GM12874 (cell line): ENCODE measurements around the gene FHIT.

Experiments used
- TF ChIP-seq, protein P1 (sequence below): IDR thresholded peaks from 2 replicates; pipeline ENCODE4 v1.5.1; 2011; ENCODE audit warnings: low read depth, mild to moderate bottlenecking, control low read depth, low read length, moderate library complexity; ENCODE audit not compliant: insufficient read depth

The FHIT gene

DNA sequence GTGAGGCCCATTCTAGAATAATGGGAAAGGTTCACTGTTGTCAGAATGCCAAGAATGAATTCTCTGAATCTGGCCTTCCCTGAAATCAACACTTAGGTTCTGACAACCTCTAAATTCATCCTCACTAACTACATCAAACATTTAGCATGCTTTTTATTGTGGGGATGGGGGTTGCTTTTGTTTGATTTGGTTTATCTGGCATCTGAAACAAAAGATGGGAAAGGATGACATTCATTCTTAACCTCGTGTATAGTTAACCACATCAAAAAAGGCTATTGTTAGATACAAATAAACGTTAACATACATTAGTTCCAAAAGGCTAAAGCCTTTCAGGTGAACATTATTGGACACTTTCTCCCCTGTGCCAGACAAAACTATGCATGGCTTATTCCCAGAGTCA lies 357.3 kb downstream of the FHIT start:
- TF ChIP-seq, protein P1, sequence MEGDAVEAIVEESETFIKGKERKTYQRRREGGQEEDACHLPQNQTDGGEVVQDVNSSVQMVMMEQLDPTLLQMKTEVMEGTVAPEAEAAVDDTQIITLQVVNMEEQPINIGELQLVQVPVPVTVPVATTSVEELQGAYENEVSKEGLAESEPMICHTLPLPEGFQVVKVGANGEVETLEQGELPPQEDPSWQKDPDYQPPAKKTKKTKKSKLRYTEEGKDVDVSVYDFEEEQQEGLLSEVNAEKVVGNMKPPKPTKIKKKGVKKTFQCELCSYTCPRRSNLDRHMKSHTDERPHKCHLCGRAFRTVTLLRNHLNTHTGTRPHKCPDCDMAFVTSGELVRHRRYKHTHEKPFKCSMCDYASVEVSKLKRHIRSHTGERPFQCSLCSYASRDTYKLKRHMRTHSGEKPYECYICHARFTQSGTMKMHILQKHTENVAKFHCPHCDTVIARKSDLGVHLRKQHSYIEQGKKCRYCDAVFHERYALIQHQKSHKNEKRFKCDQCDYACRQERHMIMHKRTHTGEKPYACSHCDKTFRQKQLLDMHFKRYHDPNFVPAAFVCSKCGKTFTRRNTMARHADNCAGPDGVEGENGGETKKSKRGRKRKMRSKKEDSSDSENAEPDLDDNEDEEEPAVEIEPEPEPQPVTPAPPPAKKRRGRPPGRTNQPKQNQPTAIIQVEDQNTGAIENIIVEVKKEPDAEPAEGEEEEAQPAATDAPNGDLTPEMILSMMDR = no peak

DNA sequence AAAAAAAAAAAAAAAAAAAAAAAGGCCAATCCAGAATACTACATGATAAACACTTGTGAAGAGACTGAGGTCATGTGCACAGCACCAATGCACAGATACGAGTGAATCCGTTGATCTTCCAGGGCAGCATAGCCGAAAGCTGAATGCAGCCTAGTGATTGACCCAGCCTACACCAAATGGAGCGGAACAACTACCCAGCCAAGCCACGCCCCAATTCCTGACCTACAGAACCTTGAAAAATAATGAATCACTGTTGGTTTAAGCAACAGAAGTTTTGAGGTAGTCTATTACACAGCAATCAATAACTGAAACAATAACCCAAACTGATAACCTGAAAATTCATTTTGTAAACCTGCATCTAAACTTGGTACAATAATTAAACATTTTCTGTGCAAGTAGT lies 361.0 kb downstream of the FHIT start:
- TF ChIP-seq, protein P1 = no peak

DNA sequence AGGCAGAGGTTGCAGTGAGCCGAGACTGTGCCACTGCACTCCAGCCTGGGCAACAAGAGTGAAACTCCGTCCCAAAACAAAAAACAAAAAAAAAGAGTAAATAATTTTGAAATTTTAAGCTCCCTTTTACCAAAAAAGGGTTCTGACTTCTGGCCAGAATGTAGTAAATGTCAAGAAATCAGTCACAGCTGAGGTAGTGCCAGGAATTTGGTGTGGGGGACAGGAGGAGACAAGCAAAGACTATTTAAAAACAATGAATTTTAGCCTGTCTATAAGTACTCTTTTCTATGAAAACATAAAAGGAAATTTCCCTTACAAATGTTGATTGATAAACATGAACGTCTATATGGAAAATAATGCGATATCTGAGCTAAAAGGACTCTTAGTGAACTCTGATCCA lies 363.7 kb downstream of the FHIT start:
- TF ChIP-seq, protein P1 = no peak

DNA sequence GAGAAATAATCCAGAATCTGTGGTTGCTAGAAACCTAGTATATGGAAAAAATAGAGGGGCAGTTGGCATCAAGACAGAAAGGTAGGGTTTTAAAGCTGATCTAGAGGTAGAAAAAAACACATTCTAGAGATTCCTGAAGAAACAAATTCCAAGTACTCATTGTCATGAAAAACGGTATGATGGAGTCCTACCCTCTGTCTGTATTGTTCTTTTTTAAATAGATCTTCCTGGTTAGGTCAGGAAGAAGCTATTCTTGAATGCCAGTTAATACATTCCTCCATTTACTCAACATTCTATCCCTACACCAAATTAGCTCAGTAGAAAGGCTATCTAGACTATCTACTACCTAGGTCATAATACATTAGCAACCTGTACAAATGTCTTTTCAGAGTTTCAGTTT lies 364.7 kb downstream of the FHIT start:
- TF ChIP-seq, protein P1 = no peak

DNA sequence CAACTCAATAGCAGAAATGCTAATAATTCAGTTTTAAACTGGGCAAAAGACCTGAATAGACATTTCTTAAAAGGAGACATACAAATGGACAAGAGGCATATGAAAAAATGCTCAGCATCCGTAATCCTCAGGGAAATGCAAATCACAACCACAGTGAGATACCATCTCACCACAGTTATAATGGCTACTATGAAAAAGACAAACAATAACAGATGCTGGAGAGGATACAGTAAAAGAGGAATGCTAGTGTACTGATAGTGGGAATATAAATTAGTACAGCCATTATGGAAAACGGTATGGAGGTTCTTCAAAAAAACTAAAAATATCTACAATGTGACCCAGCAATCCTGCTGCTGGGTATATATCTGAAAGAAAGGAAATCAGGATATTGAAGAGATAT lies 367.2 kb downstream of the FHIT start:
- TF ChIP-seq, protein P1 = no peak

DNA sequence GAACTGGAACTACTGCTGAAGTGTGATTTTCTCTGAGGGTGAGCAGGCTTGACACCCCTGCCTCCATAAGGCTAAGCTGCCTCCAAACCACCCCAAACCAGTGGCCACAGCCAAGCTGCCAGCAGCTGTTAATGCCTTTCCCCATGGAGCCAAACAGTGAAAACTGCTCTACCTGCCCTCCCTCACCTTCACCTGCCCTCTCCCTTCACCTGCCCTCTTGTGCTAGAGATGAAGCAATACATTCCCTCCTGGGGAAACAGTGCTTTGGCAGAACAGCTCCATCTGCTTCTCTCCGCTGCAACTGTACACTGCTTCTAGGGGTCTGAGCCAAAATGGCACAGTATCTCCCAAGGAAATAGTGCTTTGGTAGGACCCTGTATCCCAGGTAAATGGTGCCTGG lies 374.1 kb downstream of the FHIT start:
- TF ChIP-seq, protein P1 = no peak

DNA sequence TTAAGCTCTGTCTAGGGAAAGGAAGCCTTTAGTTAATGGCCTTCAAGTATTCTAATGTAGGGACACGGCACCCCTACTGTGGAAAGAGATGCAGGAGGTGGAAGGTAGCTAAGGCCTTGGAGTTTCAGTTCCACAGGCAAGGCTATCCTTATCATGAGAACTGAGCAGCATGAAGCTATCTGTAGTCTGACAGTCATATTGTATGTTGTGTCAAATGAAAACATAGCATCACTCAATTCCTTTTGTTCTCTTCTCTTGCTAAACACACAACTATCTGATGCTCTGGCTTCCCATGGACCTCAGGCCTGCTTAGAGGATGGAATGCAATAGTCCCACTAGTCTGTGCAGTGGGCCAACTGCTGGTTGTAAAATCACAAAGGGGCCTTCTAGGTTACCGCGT lies 380.9 kb downstream of the FHIT start:
- TF ChIP-seq, protein P1 = no peak

DNA sequence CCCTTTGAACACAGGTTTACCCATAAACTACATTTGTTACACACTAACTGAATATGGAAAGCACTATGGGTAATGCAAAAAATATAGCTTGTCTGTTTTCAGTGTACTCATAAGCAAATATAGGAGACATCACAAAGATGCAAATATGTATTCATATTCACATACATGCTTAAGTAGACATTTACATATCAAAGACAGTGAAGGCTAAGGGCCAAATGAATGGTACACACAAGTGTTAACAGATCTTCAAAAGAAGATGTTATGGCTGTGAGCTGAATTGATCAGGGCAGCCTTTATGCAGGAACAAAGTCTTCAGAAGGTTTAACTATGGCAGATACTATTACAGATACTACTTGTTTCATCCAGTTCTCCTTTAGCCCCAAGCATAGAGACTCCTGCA lies 384.1 kb downstream of the FHIT start:
- TF ChIP-seq, protein P1 = no peak
